ENCODE results near the gene GTF3C1.
A peak's percentile ranks its signal among the peaks of the same experiment; 100 is the strongest.
"Not testable (repeated sequence)": the region's sequence is repeated elsewhere in the genome, so short reads cannot be mapped to it uniquely, and the experiment has no call there.

Gene GTF3C1

DNA sequence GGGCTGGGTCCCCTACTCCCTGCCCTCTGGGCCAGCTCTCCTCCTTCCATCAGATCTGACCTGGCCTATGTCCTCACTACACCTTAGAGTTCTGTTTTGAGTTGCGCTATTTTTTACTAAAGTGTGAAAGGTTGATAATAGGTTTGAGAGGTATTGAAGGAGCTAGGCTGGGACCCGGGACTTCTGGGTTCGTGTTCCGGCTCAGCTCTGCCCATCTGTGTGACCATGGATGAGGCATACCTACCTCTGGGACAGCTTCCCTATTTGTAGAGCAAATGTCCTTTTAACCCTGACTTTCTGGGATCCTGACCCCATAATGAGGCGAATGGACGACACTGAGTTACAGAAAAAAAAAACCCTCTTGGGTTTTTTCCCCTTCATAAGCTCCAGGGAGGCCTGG, 111.8 kb downstream of the GTF3C1 start:
- DNase-seq = no peak

GRCh38 chr16:27436921-27437650, 112.6 kb downstream of the GTF3C1 start:
- no peak for DNase-seq

- DNase-seq = no peak
Observed at GRCh38 chr16:27436065-27436464, 113.6 kb downstream of the GTF3C1 start.

- DNase-seq = not testable (repeated sequence)
Observed at GRCh38 chr16:27435146-27435545, 114.6 kb downstream of the GTF3C1 start.

DNA sequence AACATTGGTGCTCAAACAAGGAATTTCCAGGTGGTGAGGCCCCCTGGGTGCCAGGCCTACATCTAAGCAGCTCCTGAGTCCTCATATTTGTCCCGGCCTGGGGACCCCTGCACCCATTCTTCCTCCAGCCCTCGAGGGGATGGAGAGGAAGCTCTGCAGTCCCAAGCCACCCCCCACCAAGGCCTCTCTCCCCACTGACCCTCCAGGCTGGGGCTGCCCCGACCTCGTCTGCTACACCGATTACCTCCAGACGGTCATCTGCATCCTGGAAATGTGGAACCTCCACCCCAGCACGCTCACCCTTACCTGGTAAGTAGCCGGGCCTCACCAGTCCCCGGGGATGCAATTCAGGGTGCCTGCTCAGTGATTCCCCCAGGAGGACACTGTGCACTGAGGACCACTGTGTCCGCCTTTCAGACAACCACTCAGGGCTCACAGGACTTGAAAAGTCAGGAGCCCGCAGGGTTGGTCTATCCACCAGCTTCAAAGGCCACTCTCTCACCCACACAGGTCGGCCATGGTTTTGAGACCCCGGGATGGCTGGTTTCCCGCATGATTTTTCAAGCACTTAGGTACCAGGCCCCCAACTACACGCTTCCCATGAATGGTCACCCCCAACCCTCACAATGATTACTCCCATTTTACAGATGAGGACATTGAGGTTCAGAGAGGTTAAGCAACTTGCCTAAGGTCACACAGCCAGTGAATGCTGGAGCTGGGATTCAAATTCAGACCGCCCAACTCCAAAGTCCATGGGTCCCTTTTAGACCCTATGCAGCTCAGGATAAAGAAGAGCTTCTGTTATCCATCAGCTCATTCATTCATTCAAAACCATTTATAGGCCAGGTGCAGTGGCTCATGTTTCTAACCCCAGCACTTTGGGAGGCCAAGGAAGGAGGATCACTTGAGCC, 115.3 kb downstream of the GTF3C1 start:
- DNase-seq = no peak

- DNase-seq = no peak
Observed at GRCh38 chr16:27433636-27434035, 116.1 kb downstream of the GTF3C1 start.

DNA sequence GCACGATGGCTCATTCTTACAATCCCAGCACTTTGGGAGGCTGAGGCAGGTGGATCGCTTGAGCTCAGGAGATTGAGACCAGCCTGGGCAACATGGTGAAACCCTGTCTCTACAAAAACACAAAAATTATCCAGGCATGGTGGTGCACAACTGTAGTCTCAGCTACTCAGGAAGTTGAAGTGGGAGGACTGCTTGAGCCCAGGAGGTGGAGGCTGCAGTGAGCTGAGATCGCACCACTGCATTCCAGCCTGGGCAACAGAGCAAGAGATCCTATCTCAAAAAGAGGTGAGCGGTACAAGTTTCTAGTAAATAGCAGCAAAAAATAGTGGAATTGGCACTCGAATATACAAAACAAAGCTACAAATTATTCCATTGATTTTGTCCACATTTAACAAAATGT, 116.5 kb downstream of the GTF3C1 start:
- DNase-seq = not testable (repeated sequence)

DNA sequence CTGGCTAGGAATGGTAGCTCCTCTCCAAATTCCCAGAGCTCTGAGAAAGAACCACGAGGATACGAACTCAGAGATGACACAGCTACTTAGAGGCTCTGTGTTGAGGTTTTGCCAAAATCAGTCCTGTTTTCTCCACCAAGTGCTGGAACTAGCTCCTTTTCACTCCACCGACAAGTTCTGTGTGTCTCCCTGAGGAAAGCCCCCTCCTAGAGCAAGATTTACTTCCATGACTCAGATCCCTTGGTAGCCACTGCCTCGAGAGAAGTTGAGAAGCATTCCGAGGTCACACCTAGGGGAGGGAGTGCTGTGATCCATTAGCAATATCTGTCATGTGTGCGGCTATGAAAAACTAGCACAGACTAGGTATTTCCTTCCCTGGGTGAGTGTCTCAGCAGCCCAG, 117.2 kb downstream of the GTF3C1 start:
- no peak for DNase-seq

DNA sequence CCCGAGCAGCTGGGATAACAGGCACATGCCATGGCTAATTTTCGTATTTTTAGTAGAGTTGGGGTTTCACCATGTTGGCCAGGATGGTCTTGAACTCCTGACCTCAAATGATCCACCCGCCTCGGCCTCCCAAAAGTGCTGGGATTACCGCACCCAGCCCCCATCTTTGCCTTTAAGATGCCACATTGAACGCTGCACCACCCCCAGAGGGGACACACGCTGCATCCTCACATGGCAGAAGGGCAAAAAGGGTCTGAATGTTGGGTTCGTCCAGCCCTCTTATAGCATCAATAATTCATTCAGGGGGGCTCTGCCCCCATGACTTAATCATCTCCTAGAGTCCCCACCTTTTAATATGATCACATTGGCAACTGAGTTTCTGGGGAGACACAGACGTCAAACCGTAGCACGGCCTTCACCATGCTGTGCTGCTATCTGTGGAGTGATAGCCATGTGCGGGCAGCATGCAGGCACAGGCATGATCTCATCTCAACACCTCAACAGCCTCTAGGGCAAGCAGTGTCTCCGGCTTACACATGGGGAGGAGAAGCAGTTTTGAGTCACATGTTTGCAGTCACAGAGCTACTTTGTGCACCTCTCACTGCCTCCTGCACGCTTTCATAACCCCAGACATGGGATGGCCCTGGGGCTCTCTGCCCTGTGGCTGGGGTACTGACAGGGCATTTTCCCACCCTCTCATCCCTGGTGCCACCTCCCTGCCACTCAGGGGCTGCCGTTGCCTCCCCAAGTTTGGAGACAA, 117.8 kb downstream of the GTF3C1 start:
- no peak for DNase-seq

- DNase-seq = no peak
Observed at GRCh38 chr16:27430923-27431484, 118.7 kb downstream of the GTF3C1 start.

DNA sequence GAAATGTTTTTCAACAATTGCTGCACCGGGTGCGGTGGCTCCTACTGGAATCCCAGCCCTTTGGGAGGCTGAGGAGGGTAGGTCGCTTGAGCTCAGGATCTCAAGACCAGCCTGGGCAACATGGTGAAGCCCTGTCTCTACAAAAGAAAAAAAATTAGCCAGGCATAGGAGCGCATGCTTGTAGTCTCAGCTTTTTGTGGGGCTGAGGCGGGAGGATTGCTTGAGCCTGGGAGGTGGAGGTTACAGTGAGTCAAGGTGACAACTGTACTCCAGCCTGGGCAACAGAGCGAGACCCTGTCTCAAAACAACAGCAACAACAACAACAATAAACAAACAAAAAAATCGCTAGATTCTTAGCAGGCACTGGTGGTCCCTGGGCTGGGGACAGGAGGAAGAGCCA, 119.2 kb downstream of the GTF3C1 start:
- DNase-seq = no peak

DNA sequence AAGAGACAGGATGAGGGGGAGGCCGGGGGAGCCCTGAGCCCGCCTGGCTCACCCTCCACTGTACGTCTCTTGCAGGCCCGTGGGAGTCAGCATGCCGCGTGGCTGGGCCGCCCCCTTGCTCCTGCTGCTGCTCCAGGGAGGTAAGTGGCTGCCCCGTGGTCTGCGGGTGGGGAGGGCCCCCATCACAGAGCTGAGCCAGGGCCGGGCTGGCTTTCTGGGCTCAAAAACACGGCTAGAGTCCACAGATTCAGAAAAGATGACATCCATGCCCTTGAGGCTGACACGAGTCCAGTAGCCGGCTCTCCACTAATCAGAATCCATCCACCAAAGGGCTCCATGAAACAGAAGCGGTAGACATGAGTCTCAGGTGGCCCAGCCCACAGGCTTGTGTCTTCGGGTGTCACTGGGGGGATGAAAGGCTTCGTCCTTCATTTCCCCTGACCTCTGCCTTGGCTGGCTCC, 119.7 kb downstream of the GTF3C1 start:
- no peak for DNase-seq

- DNase-seq = no peak
Observed at GRCh38 chr16:27429330-27429871, 120.3 kb downstream of the GTF3C1 start.

DNA sequence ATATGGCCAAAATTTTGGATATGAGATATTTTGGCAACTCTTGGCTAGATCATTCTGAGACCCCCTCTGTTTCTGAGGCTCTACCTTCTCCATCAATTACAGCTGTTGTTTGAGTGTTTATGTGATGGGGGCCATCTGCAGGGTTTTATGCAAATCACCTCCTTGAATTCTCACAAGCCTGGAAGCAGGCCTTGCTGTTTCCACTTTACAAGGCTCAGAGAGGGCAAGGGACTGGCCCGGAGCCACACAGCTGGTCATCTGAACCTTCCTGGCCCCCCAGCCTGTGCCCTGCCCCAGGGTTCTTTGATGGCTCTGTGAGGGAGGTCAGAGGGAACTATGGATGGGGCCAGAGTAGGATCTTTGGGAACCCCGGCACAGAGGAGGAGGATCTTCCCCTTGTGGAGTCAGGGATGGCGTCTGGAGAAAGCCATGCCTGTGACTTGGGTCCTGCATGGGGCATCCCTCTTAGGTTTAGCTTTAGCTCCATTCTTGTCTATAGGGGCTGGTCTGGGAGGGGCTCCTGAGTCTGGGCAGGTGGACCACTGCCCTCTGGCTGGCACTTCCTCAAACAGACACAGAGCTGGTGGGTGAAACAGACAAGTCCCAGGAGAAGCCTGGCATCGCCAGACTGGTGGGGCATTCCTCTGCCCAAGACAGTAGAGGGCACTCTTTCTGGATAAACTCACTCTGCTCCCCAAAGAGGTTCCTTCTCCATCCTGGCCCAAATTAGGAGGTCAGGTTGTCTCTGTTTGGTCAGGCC, 121.5 kb downstream of the GTF3C1 start:
- DNase-seq = no peak

- DNase-seq = no peak
Observed at GRCh38 chr16:27427538-27427937, 122.2 kb downstream of the GTF3C1 start.

DNA sequence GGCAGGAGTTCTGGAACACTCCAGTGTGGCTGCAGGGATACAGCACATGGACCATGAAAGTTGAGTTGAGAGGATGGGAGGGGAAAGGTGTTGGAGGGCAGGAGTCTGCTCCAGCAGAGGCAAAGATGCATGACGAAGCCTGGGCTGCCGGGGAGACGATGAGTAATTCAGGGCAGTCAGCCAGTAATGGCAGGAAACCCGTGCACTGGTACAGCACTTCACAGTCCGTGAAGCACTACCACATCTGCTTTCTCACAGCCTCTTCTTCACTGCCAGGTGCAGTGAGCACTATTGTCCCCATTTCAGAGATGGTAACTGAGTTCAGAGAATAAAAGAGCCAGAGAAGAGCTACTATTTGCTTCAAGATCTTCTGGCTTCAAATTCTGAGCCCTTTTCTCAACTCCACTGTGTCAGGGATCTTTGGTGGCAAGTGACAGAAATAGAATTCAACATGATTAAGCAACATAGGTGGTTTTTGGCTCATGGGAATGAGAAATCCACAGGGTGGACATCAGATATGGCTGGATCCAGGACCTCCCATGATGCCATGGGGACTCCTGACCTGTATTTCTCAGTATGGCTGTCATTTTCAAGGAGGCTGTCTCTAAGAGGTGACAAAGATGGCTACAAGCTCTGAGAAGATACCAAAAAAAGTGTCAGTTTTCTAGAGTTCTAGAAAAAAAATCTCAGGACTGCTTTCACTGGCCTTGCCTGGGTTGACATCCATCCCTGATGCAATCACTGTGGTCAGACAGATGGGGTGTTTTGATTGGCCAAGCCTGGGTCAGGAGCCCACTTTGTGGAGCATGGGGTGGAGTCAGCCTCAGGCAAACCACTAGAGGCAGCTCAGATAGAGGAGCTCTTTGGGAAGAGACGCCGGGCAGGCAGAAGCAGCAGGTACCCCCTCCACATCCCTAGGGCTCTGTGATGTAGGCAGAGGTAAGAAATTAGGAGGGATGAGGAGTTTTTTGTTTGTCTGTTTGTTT, 123.0 kb downstream of the GTF3C1 start:
- peak; percentile 44 for DNase-seq

- no peak for DNase-seq
Observed at GRCh38 chr16:27425961-27426360, 123.8 kb downstream of the GTF3C1 start.

DNA sequence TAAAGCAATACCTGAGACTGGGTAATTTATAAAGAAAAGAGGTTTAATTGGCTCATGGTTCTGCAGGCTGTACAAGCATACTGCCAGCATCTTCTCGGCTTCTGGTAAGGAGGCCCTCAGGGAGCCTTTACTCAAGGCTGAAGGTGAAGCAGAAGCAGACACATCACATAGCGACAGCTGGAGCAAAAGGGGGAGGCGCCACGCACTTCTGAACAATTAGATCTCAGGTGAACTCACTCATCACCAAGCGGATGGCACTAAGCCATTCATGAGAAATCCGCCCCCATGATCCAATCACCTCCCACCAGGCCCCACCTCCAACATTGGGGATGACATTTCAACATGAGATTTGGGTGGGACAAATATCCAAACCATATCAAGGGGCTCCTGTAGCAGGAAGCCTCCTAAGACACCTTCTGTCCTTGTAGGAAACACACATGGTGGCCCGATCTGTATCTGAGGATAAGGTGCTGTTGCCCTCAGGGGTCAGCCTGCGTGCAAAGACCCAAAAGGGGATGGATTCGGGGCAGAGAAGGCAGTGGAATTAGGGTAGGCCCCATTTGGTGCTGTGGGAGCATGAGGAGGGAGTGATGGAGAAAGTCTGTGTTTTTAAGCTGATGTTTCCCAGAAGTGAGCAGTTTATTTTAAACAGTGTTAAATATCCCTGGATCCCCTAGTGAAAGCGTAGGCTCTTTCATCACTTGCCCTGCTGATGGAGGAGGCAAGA, 124.8 kb downstream of the GTF3C1 start:
- no peak for DNase-seq

GRCh38 chr16:27421961-27422740, 127.6 kb downstream of the GTF3C1 start:
- DNase-seq = no peak

All from DMS79 (cell line).